ENCODE data around the gene ZKSCAN2.

The ZKSCAN2 gene

DNA sequence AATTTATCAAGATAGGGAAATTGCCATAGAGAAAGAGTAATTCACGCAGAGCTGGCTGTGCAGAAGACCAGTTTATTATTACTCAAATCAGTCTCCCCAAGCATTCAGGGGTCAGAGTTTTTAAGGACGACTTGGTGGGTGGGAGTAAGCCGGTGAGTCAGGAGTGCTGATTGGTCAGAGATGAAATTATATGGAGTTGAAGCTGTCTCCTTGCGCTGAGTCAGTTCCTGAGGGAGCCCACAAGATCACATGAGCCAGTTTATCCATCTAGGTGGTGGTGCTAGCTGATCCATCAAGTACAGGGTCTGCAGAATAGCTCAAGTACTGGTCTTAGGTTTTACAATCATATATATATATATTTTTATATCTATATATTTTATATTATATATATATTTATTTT, 46.9 kb downstream of the ZKSCAN2 start:
- H3K27ac Mint-ChIP-seq, result no peak overlapping the region
- H3K4me3 Mint-ChIP-seq, result no peak overlapping the region
- no peak for DNase-seq
- H3K4me1 Mint-ChIP-seq (ENCODE audit: low read depth), result peaks cover 4% of the 10 kb centered on the region
- no peaks in the 10 kb centered on the region for H3K36me3 Mint-ChIP-seq (ENCODE audit: low read depth)
- H3K9me3 Mint-ChIP-seq, result no peaks in the 10 kb centered on the region
- no peaks in the 10 kb centered on the region for H3K27me3 Mint-ChIP-seq

DNA sequence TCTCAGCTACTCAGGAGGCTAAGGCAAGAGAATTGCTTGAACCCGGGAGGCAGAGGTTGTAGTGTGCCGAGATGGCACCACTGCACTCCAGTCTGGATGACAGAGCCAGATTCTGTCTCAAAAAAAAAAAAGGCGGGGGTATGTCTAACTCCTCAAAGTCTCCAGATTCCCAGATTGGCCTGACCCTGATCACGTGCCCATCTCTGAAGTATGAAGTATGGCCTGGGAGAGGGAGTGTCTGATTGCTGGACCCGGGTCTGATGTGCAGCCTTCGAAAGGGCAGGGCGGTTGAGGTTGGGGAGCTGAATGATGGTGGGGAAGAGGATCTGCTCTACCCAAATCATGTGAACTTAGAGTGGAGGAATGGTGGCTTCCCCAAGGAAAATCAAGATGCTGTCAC, 58.2 kb downstream of the ZKSCAN2 start:
- H3K27me3 Mint-ChIP-seq, result no peaks in the 10 kb centered on the region
- H3K27ac Mint-ChIP-seq, result no peak overlapping the region
- no peaks in the 10 kb centered on the region for H3K4me1 Mint-ChIP-seq (ENCODE audit: low read depth)
- no peaks in the 10 kb centered on the region for H3K36me3 Mint-ChIP-seq (ENCODE audit: low read depth)
- H3K4me3 Mint-ChIP-seq, result no peak overlapping the region
- DNase-seq, result no peak
- H3K9me3 Mint-ChIP-seq, result no peaks in the 10 kb centered on the region

- Mint-ChIP-seq H3K36me3 (ENCODE audit: low read depth) (no peaks in the 10 kb centered on the region), H3K4me3 (no peak overlapping the region), H3K27me3 (no peaks in the 10 kb centered on the region), H3K4me1 (ENCODE audit: low read depth) (no peaks in the 10 kb centered on the region), H3K27ac (no peak overlapping the region), H3K9me3 (no peaks in the 10 kb centered on the region)
- DNase-seq, result no peak
Observed at GRCh38 chr16:25198021-25198420, 59.6 kb downstream of the ZKSCAN2 start.

DNA sequence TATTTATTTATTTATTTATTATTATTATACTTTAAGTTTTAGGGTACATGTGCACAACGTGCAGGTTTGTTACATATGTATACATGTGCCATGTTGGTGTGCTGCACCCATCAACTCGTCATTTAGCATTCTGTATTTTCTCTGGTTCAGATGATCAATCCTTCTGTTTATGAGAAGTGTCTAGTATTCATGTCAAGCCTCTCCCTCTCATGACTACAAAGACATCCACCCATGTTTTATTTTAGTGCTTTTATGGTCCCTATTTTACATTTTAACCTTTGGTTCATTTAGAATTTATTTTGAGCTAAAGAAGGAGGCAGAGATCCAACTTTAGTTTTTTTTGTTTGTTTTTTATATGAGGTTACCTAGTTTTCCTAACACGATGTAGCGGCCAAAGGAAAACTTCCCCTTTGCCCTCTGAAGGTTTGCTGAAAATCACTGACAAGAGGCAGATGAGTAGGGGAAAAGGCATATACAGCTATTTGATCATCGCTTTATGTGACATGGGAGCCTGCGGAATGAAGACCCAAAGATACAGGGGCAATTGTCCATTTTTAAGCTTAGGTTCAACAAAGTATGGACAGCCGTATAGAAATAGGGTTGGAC, 63.3 kb downstream of the ZKSCAN2 start:
- Mint-ChIP-seq H3K9me3 (no peaks in the 10 kb centered on the region), H3K4me1 (ENCODE audit: low read depth) (no peaks in the 10 kb centered on the region), H3K36me3 (ENCODE audit: low read depth) (no peaks in the 10 kb centered on the region), H3K27ac (no peak overlapping the region), H3K27me3 (no peaks in the 10 kb centered on the region), H3K4me3 (no peak overlapping the region)
- DNase-seq, result no peak

GRCh38 chr16:25192096-25192495, 65.5 kb downstream of the ZKSCAN2 start:
- H3K36me3 Mint-ChIP-seq (ENCODE audit: low read depth), result no peaks in the 10 kb centered on the region
- no peaks in the 10 kb centered on the region for H3K4me1 Mint-ChIP-seq (ENCODE audit: low read depth)
- H3K9me3 Mint-ChIP-seq, result no peaks in the 10 kb centered on the region
- H3K4me3 Mint-ChIP-seq, result no peak overlapping the region
- H3K27ac Mint-ChIP-seq, result no peak overlapping the region
- no peak for DNase-seq
- H3K27me3 Mint-ChIP-seq, result no peaks in the 10 kb centered on the region

GRCh38 chr16:25189305-25189704, 68.3 kb downstream of the ZKSCAN2 start:
- Mint-ChIP-seq H3K27me3 (no peaks in the 10 kb centered on the region), H3K36me3 (ENCODE audit: low read depth) (no peaks in the 10 kb centered on the region), H3K27ac (no peak overlapping the region), H3K4me1 (ENCODE audit: low read depth) (no peaks in the 10 kb centered on the region), H3K4me3 (no peak overlapping the region), H3K9me3 (no peaks in the 10 kb centered on the region)
- DNase-seq, result no peak

DNA sequence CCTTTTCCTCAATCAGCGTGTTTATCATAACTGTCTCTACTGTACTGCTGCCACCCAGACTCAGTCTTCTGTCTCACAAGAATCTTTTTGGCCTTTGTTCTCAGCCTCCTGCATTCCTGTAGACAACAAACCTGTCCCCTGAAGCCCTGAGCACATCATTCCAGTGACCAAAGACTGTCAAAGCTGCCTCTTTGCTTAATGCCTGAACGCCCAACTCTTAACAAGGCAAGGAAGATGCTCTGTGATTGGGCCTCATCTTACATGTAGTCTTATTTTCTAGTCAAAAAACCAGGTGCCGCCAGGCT, 70.2 kb downstream of the ZKSCAN2 start:
- Mint-ChIP-seq H3K36me3 (ENCODE audit: low read depth) (no peaks in the 10 kb centered on the region), H3K4me1 (ENCODE audit: low read depth) (no peaks in the 10 kb centered on the region), H3K4me3 (no peak overlapping the region), H3K27me3 (no peaks in the 10 kb centered on the region), H3K27ac (no peak overlapping the region), H3K9me3 (no peaks in the 10 kb centered on the region)
- no peak for DNase-seq

All from activated T-cell treated with anti-CD3 and anti-CD28 coated beads, Interleukin-2, amount 50 U/mL, for 24 hours (primary cell).